GM18909 (cell line): ENCODE measurements around the gene SPSB1.

Source experiments
- ATAC-seq: cut with Tn5 transposase; IDR thresholded peaks from one replicate; pipeline ENCODE4 v1.9.1; 2021; ENCODE audit warnings: mild to moderate bottlenecking; ENCODE audit not compliant: unreplicated experiment, poor library complexity

The SPSB1 gene

GRCh38 chr1:9360371-9361064, 67.8 kb downstream of the SPSB1 start:
- no peak for ATAC-seq

DNA sequence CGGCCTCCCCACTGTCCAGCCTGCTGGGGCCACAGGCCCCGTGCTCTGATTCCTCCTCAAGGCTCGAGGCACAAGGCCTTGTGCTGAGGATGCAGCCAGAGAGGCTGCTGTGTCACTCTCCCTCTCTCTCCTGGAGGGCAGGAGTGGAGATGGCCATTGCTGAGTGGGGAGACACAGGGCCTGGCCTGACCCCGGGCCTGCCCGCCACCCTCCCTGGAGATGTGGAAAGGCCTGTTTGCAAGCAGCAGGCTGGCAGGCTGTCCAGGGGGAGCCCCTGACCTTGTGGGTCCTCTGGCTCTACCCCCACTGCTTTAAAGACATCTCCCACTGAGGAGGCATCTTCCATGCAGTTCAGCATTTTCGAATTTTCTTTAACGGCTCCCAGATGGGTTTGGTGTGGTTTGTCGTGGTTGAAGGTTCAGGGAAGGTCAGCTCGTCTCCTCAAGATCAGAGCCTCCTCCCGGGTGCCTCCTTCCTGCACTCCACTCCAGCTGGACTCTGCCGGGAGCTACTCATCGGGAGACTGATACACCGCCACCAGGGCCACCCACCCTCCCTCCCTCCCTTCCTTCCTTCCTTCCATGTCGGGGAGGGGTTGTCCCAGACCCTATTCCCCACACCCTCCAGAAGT, 69.1 kb downstream of the SPSB1 start:
- no peak for ATAC-seq

DNA sequence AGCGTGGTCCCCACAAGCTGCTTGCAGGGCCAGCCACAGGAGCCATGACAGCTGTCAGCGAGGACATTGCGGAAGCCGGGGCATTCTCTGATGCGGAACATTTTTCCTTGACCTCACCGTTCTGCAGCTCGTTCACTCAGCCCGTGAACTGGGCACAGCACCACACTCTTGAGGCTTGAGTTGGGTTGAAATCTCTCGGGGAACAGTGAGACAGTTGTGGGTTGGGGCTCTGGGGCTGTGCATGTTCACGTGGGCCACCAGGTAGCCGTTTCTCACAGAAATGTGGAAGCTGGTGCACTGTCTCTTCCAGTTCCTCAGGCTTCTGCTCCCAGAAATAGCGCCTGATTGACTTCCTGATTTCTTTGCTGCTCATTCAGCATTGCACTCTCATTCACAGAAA, 69.8 kb downstream of the SPSB1 start:
- ATAC-seq: no peak

- ATAC-seq: no peak
Measured at GRCh38 chr1:9363061-9363471, 70.4 kb downstream of the SPSB1 start.

DNA sequence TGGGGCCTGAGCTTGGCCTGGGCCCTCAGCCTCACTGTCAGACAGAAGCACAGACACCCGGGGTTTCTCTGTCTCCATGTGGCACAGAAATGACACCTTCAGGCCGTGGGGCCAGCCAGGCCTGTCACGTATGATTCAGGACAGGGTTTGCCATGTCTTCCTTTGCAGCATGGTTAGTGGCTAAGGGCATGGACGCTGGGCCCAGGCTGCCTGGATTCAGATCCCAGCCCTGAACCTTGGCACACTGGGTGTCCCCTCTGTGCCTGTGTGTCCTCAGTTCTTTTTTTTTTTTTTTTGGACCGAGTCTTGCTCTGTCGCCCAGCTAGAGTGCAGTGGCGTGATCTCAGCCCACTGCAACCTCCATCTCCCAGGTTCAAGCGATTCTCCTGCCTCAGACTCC, 73.6 kb downstream of the SPSB1 start:
- no peak for ATAC-seq

- no peak for ATAC-seq
Measured at GRCh38 chr1:9366943-9367780, 74.5 kb downstream of the SPSB1 start.

- ATAC-seq: no peak
Measured at GRCh38 chr1:9367806-9368205, 75.1 kb downstream of the SPSB1 start.

DNA sequence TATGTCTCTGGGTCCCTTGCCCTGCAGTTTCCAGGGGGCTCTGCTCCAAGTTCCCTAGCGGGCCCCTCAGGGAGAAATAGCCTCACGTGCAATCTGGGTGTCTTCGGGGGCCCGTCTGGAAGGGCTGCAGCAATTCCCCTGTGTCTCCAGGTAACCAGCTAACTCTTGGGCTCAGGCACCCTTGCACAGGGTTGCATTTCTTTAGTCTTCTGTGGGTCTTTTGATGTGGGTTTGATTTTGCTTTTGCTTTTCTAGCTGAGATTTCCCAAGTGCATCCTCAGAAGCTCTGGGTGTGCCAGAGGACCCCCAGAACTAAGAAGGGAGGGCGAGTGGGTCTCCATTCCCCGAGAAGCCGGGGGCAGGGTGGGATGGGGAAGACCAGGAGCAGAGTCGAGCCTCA, 75.7 kb downstream of the SPSB1 start:
- ATAC-seq: no peak

DNA sequence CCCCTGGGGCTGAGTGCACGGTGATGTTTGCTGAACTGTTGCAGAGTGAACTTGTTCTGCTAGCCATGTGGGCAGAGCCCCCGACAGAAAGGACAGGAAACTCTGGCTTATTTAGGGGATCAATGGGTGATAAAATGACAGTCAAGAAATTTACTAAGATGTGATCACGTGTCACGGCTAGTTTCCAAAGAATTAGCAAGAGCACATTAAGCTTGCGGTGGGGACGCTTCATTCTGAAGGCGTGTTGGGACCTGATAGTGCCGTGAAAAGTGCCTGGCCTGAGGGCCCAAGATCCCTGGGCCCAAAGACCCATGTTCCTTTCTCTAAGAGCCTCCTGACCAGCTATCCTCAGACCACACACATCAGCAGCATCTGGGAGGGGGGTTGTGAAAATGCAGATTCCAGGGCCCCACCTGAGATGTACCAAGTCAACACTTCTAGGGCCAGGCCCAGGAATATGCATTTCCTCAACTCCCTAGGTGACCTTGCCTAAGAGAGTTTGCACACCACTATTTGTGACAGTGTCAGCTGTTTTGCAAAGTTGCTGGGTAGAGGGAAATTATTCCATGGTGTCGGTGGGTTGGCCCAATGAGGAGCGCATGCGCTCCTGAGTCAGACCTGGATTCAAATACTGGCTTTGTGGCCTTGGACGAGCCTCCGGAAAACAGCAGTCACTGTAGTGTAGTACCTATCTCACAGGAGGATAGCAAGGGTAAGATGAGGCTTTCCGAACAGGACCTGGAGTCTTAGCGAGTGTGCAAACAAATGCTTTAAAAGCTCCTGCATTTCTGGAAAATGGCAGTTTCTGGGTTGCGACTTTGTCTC, 77.5 kb downstream of the SPSB1 start:
- no peak for ATAC-seq

DNA sequence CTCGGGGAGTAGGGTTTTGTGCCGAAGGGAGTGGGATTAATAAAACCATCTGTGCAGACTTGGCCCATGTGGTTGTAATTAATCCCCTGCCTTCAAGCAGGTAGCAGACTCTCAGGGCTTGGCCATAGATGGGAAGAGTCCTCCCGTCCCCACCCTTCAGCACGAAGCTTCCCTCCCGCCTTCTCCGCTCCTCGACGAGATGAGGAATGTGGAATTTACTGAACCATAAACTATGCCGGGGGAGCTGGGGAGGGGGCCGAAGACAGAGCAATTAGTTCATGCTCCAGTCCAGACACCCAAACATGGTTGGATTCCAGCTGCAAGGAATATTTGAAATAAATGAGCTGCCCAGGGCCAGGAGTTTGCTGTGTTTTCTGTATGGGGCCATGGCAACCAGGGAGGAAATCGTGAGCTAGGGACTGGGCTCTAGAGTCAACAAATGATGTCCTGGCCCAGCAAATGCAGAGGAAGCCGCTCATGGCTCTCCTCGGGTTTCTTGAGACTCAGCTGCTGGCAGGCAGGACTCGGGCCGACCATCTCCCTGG, 78.8 kb downstream of the SPSB1 start:
- ATAC-seq: no peak

DNA sequence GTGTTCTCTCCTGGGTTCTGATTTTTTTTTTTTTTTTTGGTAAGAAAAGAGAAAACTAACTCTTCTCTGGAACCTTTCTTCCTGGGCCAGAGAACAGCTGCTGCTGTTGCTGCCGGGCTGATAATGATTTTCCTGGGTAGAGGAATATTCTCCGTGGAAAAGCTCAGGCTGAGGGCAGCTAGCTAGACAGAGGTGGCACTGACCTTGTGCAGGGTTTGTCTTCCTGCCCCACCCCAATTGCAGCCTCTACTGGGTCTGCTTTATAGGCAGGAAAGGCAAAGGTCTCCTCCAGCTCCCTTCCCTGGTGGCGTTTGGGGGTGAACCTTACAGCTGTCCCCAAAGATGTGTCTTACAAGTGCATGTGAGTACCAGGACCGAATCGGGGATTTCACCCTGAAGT, 79.3 kb downstream of the SPSB1 start:
- no peak for ATAC-seq

GRCh38 chr1:9373619-9374018, 80.9 kb downstream of the SPSB1 start:
- no peak for ATAC-seq

GRCh38 chr1:9374748-9375341, 82.2 kb downstream of the SPSB1 start:
- ATAC-seq: no peak

DNA sequence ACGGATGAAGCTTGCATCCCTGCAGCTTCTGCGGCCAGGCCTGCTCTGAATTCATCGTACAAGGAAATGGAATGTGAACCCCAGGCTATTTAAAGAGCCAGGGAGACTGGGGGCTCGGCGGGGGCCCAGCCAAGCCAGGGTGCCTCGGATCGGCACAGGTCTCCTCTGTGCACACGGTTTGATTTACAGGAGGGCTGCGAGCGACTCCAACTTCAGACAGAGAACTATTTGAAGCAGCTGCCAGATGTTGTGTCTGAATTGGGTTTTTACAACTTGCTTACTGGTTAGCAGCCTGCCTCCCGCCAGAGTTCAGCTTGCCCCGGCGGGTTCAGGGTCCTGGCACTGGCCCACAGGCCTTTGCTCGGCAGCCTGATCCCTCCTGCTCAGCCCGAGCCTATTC, 83.2 kb downstream of the SPSB1 start:
- ATAC-seq: no peak

DNA sequence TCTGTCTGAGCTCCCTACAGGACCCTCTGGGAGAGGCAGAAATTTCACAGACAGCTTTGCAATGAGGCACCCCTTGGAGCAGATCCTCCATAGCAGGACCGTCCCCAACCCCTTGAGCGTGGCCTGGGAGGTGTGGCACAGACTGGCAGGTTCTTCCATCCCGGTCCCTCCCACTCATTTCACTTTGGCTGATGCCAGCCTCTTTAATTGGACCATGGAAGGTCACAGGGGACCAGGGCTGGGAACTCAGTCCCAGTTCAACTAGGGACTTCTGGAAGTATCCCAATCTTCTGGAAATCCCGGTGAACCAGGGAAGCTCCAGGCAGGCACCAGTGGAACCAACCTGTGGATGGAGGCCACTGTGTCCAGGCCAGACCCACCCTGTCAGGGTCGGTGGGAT, 83.7 kb downstream of the SPSB1 start:
- no peak for ATAC-seq

DNA sequence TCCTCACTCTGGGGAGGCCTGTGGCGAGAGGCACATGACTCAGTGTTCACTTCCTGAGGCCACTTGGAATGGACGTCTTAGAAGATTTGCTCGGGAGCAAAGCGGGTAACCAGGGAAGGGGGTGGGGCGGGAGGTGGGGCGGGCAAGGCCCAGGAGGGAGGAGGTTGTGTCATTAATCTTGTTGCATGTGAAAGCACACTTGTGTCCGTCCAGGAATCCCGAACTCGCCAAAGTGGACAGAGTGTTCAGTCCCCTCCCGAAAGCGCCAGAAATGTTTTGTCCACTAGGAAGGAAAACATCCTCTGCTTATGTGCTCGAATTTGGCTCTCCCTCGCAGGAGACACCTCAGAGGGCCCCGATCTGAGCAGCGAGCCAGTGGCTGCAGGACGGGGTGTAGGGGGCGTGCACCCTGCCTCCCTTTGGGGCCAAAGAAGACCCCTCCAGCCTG, 84.2 kb downstream of the SPSB1 start:
- ATAC-seq: no peak

- ATAC-seq: no peak
Measured at GRCh38 chr1:9378801-9379200, 86.1 kb downstream of the SPSB1 start.

DNA sequence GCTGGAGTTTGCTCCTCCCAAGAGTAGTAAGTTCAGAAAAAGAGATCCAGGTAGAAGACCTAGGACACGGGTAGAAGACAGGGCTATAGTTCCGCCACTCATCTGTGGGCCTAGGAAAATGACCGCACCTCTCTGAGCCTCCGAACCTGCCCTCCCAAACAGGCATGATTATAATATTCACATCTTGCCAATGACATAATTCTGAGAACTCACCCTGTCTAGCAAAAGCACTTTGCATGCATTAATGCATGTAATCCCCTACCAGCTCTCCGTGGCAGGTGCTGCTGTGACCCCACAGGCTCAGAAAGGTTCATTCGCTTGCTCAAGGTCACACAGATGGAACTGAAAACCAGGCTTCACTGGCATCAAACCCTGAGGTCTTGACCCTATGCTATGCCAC, 88.0 kb downstream of the SPSB1 start:
- no peak for ATAC-seq

DNA sequence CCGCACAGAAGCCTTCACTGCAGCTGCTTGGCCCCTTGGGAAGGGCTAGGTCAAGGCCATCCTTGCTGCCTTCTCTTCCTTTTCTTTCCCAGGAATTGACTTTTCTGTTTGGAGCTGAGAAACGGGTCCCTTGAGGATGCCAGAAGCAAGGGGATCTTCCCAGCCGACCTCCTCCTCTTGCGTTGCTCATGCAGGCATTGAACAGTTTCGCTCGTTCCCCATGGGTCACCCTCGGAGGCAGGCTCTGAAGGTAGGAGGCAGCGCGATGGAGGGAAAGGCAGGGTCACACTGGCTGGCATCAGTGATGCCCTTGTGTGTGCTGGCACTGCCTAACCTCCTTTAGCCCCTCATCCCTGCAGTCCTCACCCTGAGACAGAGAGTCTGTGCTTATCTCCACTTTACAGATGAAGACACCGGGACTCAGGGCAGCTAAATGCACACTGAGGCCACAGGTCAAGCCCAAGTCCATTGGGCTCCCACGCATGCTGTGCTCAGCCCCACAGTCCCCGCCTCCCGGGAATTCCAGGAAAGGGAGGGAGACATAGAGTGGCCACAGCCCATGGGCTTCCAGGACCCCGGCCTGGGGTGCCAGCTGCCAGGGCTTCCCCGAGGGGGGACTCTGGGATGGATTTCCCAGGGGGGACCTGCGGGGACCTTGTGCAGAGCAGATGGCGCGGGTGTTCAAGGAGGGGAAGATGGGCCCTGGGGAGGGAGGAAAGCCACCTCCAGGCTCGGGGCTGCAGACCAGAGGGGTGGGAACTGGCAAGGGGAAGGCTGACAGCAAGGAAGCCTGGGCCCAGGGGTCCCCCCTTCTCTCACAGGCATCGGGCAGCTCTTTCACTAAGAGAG, 90.2 kb downstream of the SPSB1 start:
- ATAC-seq: no peak
